Tibial nerve (tissue), 4 donors: ENCODE data around the gene PPP2R3B. TPM values are rescaled to one million over a fixed set of nuclear protein-coding genes. Genes with fewer than 3 reads are reported as not detected.

Experiments
- DNase-seq, 2 donors: peaks; one replicate each; pipeline ENCODE4 v3.0.0-alpha.2; 2019; ENCODE audit warnings: low spot score in 2 of 2
- H3K27ac ChIP-seq, 4 donors: fragments of 200-600 bp; sonication (generic) in 3 of 4; one replicate each; pipeline ENCODE4 v1.5.1; 2017 to 2019; ENCODE audit warnings: mild to moderate bottlenecking in 1 of 4
- H3K27me3 ChIP-seq, 2 donors: fragments of 200-600 bp; sonication (generic) in 1 of 2; one replicate each; pipeline versions ENCODE4 v1.5.1 to v1.6.0; 2017 to 2019
- H3K36me3 ChIP-seq, 3 donors: fragments of 200-600 bp; sonication (generic); one replicate each; pipeline ENCODE4 v1.5.1; 2018 to 2019
- H3K4me1 ChIP-seq, 4 donors: fragments of 200-600 bp; sonication (generic) in 3 of 4; one replicate each; pipeline ENCODE4 v1.5.1; 2017 to 2019
- H3K4me3 ChIP-seq, 4 donors: fragments of 200-600 bp; sonication (generic) in 3 of 4; one replicate each; pipeline ENCODE4 v1.5.1; 2017 to 2019; ENCODE audit warnings: mild to moderate bottlenecking in 1 of 4, moderate library complexity in 1 of 4
- H3K9me3 ChIP-seq, 4 donors: fragments of 200-600 bp; sonication (generic) in 3 of 4; one replicate each; pipeline ENCODE4 v1.5.1; 2017 to 2019
- CTCF ChIP-seq, 5 experiments: fragments of 200-600 bp in 3 of 5; fragments of 450-650 bp in 2 of 5; sonication (generic) in 3 of 5; IDR thresholded peaks; one replicate each; pipeline ENCODE4 v1.5.1; 2016 to 2019; ENCODE audit warnings: antibody characterized with exemption in 5 of 5, mild to moderate bottlenecking in 3 of 5, moderate library complexity in 2 of 5
- EP300 ChIP-seq, 2 donors: sonication (generic); formaldehyde crosslinking; IDR thresholded peaks; one replicate each; pipeline ENCODE4 v1.6.1; 2017; ENCODE audit warnings: antibody characterized with exemption in 2 of 2, mild to moderate bottlenecking in 1 of 2
- POLR2A ChIP-seq, 2 donors: fragments of 450-650 bp; IDR thresholded peaks; one replicate each; pipeline ENCODE4 v1.6.1; 2017; ENCODE audit warnings: antibody characterized with exemption in 2 of 2, mild to moderate bottlenecking in 2 of 2, moderate library complexity in 2 of 2
- WGBS, 2 donors: methylation state at CpG; one replicate each; pipeline ENCODE4 v1.1.5; 2018; 5-methylcytosine and 5-hydroxymethylcytosine counted together
- total RNA-seq, 4 donors: library from RNA; depleted of rRNA; stranded (reverse); fragments of >200 nt; gene quantifications; one replicate each; pipeline ENCODE4 v1.1.0, GENCODE V29; 2016

PPP2R3B gene
- total RNA-seq, 4 donors from 2014 or later = 20.4 to 59.4 (median 32.7) TPM

GRCh38 chrX:318739-319578, 67.7 kb downstream of the PPP2R3B start, which contains the start of gene GTPBP6:
Gene GTPBP6 (minus strand): TSS chrX:318796. CDS start chrX:318787, 9 bp downstream.
- WGBS, 2 donors = 0% methylated on average over 5 of the region's 97 CpGs; no CpG with 5 or more reads in 1 of the 2 donors
- H3K4me1 ChIP-seq = peaks cover 0 to 32% (median 13%) of the 10 kb centered on the region in 4 donors
- peaks cover 0 to 25% (median under 1%) of the 10 kb centered on the region in 3 donors for H3K36me3 ChIP-seq

GRCh38 chrX:318068-318738, 68.5 kb downstream of the PPP2R3B start:
- Histone ChIP-seq H3K4me3 (peak overlapping the region; percentile 73 to 91 (median 80)), H3K4me1 (peaks cover 0 to 32% (median 13%) of the 10 kb centered on the region in 4 donors), H3K36me3 (peaks cover 2 to 33% (median 3%) of the 10 kb centered on the region in 3 donors), H3K27me3 (no peaks in the 10 kb centered on the region), H3K9me3 (no peaks in the 10 kb centered on the region), H3K27ac (peak overlapping the region; percentile 91 to 99 (median 96))
- peak; percentile 42 to 75 for TF ChIP-seq POLR2A (IDR thresholded peaks at IDR 0.05)
- TF ChIP-seq EP300 (IDR thresholded peaks at IDR 0.05) = peak in 1 of 2 donors; percentile 75
- TF ChIP-seq CTCF (IDR thresholded peaks at IDR 0.05) = peak in 1 of 5 experiments; percentile 23
- WGBS, 2 donors = 1% methylated on average over 31 to 60 of the region's 61 CpGs
- peak; percentile 100 for DNase-seq

More at GRCh38 chrX:318739-319578, 67.7 kb downstream of the PPP2R3B start, which contains the start of gene GTPBP6:
- Histone ChIP-seq H3K27ac (peak within 1 kb of the TSS; percentile 91 to 99 (median 96)), H3K9me3 (no peaks in the 10 kb centered on the region), H3K27me3 (peaks cover 0 to under 1% of the 10 kb centered on the region in 2 donors), H3K4me3 (peak within 1 kb of the TSS; percentile 73 to 99 (median 94))
- peak; percentile 99 for DNase-seq
- peak; percentile 76 to 81 for TF ChIP-seq EP300 (IDR thresholded peaks at IDR 0.05)
- TF ChIP-seq POLR2A (IDR thresholded peaks at IDR 0.05) = peak in 1 of 2 donors; percentile 54
- TF ChIP-seq CTCF (IDR thresholded peaks at IDR 0.05) = peak in 4 of 5 experiments; percentile 14 to 60 (median 37)

DNA sequence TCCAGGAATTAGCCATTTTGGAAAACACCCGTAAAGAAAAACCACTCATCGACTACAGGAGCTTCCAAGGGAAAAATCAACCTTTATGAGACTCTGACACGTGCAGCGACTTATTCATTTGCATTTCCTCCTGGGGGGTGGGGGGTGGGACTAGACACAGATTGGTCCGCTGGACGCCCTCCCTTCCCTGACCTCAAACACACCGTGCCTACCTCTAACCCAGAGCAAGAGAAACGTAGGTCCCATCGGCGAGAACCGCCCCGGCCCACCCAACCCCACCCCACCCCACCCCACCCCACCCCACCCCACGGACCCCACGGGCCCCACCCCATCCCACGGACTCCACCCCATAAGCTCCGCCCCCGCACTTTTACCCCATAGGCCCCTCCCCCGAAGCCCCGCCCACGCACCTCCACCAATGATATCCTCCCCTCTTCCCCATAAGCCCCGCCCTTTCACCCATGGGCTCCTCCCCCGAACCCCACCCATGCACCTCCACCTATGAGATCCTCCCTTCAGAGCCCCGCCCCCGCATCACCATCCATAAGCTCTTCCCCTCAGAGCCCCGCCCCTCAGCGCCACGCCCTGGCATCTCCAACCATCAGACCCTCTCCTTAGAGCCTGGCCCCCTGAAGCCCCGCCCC, 69.2 kb downstream of the PPP2R3B start:
- 46 to 49% methylated on average over 18 to 27 of the region's 28 CpGs for WGBS, 2 donors
- Histone ChIP-seq H3K36me3 (peaks cover 2 to 39% (median 3%) of the 10 kb centered on the region in 3 donors), H3K27ac (peak overlapping the region; percentile 91 to 99 (median 96)), H3K4me1 (peaks cover 0 to 32% (median 13%) of the 10 kb centered on the region in 4 donors), H3K27me3 (no peaks in the 10 kb centered on the region), H3K9me3 (no peaks in the 10 kb centered on the region), H3K4me3 (peak overlapping the region; percentile 73 to 91 (median 80))
- TF ChIP-seq POLR2A (IDR thresholded peaks at IDR 0.05) = no peak
- no peak for TF ChIP-seq CTCF (IDR thresholded peaks at IDR 0.05)
- no peak for TF ChIP-seq EP300 (IDR thresholded peaks at IDR 0.05)
- DNase-seq = no peak

- Histone ChIP-seq H3K36me3 (peaks cover 4 to 48% (median 5%) of the 10 kb centered on the region in 3 donors), H3K4me3 (no peak overlapping the region), H3K4me1 (peaks cover 0 to 32% (median 13%) of the 10 kb centered on the region in 4 donors), H3K9me3 (no peaks in the 10 kb centered on the region), H3K27me3 (no peaks in the 10 kb centered on the region), H3K27ac (peak overlapping the region in 1 of 4 donors; percentile 91)
- DNase-seq = no peak
- 91 to 92% methylated on average over 50 of the region's 50 CpGs for WGBS, 2 donors
- TF ChIP-seq EP300 (IDR thresholded peaks at IDR 0.05) (no peak), CTCF (IDR thresholded peaks at IDR 0.05) (no peak), POLR2A (IDR thresholded peaks at IDR 0.05) (no peak)
Measured at GRCh38 chrX:316351-317325, 70.1 kb downstream of the PPP2R3B start.
